OCI-LY3 (cell line): ENCODE data around the gene SI.

Experiments used
- CTCF ChIP-seq: fragments of 200-600, 300-600 bp; sonication (generic); IDR thresholded peaks from 2 replicates; pipeline ENCODE4 v1.5.1; 2014; ENCODE audit warnings: antibody characterized with exemption, low read length, low read depth
- EZH2phosphoT487 ChIP-seq: fragments of 200-600 bp; shearing (Covaris generic); IDR thresholded peaks from 2 replicates; pipeline ENCODE4 v1.6.1; 2018; ENCODE audit warnings: antibody characterized with exemption, mixed run types, low read depth

- TF ChIP-seq CTCF (no peak), EZH2phosphoT487 (no peak)
Measured at GRCh38 chr3:165111401-165111800, 33.1 kb upstream of the SI start.
